Amniotic epithelial cell (primary cell): ENCODE data around the gene GPC5.
A peak's percentile ranks its signal among the peaks of the same experiment; 100 is the strongest.
"Not testable (repeated sequence)": the region's sequence is repeated elsewhere in the genome, so short reads cannot be mapped to it uniquely, and the experiment has no call there.

Experiments
- DNase-seq: peaks from one replicate; pipeline ENCODE4 v3.0.0-alpha.2; 2010; ENCODE audit warnings: low read depth

Gene GPC5

GRCh38 chr13:91398413-91399188 lies at the start of gene GPC5:
TSS of gene GPC5 (plus strand) at chr13:91398621.
- DNase-seq = peak; percentile 22

- peak; percentile 75 for DNase-seq
These were observed 49.5 kb upstream of the GPC5 start for GRCh38 chr13:91348906-91349435.

GRCh38 chr13:91349992-91350911 lies 48.2 kb upstream of the GPC5 start:
- no peak for DNase-seq

GRCh38 chr13:91351123-91351522 lies 47.3 kb upstream of the GPC5 start:
- no peak for DNase-seq

- DNase-seq = no peak
These were observed 46.4 kb upstream of the GPC5 start for GRCh38 chr13:91351980-91352379.

GRCh38 chr13:91352891-91353290 lies 45.5 kb upstream of the GPC5 start:
- DNase-seq = not testable (repeated sequence)

GRCh38 chr13:91353494-91353893 lies 44.9 kb upstream of the GPC5 start:
- no peak for DNase-seq

GRCh38 chr13:91355099-91355825 lies 43.2 kb upstream of the GPC5 start:
- no peak for DNase-seq

GRCh38 chr13:91355826-91356710 lies 42.4 kb upstream of the GPC5 start:
- no peak for DNase-seq

- DNase-seq = no peak
These were observed 41.4 kb upstream of the GPC5 start for GRCh38 chr13:91356919-91357612.

- no peak for DNase-seq
These were observed 40.6 kb upstream of the GPC5 start for GRCh38 chr13:91357613-91358386.

- no peak for DNase-seq
These were observed 40.0 kb upstream of the GPC5 start for GRCh38 chr13:91358387-91358782.

GRCh38 chr13:91359111-91359510 lies 39.3 kb upstream of the GPC5 start:
- no peak for DNase-seq

GRCh38 chr13:91359631-91360030 lies 38.8 kb upstream of the GPC5 start:
- DNase-seq = no peak

GRCh38 chr13:91360246-91360751 lies 38.1 kb upstream of the GPC5 start:
- DNase-seq = no peak

GRCh38 chr13:91361755-91362271 lies 36.6 kb upstream of the GPC5 start:
- DNase-seq = no peak

GRCh38 chr13:91362908-91363307 lies 35.5 kb upstream of the GPC5 start:
- DNase-seq = no peak

- DNase-seq = no peak
These were observed 30.3 kb upstream of the GPC5 start for GRCh38 chr13:91368101-91368500.
